Sigmoid colon (tissue), 4 donors: ENCODE data around the gene PRDX4.

Experiments
- POLR2A ChIP-seq, 2 donors: fragments of 450-650 bp; IDR thresholded peaks; one replicate each; pipeline ENCODE4 v1.6.1; 2016; ENCODE audit warnings: antibody characterized with exemption in 2 of 2, mild to moderate bottlenecking in 2 of 2, moderate library complexity in 2 of 2
- POLR2AphosphoS5 ChIP-seq, 4 donors: sonication (generic); formaldehyde crosslinking; IDR thresholded peaks; one replicate each; pipeline ENCODE4 v1.6.1; 2017; ENCODE audit warnings: antibody characterized with exemption in 4 of 4
- TF ChIP-seq, protein P1 (sequence below), 4 experiments: fragments of 450-650 bp in 3 of 4; fragments of 200-600 bp in 1 of 4; IDR thresholded peaks; one replicate each; pipeline ENCODE4 v1.5.1; 2016 to 2019; ENCODE audit warnings: antibody characterized with exemption in 4 of 4, mild to moderate bottlenecking in 3 of 4, moderate library complexity in 2 of 4

DNA sequence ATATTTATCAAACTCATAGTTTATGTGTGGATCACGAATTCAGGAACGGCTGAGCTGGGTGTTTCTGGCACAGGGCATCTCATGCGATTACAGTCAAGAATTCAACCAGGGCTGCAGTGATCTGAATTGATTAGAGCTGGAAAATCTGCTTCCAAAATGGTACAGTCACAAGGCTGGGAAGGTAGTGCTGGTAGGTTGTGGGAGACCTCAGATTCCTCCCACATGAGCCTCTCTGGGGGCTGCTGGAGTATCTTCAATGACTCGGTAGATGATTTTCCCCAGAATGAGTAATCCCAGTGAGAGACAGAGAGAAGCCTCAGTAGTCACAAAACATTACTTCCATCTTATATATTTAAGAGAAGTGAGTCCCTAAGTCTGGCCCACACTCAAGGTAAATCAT lies 36.2 kb upstream of the PRDX4 start:
- TF ChIP-seq POLR2A (IDR thresholded peaks at IDR 0.05) (no peak), POLR2AphosphoS5 (IDR thresholded peaks at IDR 0.05) (no peak)
- TF ChIP-seq, protein P1, sequence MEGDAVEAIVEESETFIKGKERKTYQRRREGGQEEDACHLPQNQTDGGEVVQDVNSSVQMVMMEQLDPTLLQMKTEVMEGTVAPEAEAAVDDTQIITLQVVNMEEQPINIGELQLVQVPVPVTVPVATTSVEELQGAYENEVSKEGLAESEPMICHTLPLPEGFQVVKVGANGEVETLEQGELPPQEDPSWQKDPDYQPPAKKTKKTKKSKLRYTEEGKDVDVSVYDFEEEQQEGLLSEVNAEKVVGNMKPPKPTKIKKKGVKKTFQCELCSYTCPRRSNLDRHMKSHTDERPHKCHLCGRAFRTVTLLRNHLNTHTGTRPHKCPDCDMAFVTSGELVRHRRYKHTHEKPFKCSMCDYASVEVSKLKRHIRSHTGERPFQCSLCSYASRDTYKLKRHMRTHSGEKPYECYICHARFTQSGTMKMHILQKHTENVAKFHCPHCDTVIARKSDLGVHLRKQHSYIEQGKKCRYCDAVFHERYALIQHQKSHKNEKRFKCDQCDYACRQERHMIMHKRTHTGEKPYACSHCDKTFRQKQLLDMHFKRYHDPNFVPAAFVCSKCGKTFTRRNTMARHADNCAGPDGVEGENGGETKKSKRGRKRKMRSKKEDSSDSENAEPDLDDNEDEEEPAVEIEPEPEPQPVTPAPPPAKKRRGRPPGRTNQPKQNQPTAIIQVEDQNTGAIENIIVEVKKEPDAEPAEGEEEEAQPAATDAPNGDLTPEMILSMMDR (IDR thresholded peaks at IDR 0.05), result no peak
